ENCODE measurements around the gene BRIP1.

The BRIP1 gene

DNA sequence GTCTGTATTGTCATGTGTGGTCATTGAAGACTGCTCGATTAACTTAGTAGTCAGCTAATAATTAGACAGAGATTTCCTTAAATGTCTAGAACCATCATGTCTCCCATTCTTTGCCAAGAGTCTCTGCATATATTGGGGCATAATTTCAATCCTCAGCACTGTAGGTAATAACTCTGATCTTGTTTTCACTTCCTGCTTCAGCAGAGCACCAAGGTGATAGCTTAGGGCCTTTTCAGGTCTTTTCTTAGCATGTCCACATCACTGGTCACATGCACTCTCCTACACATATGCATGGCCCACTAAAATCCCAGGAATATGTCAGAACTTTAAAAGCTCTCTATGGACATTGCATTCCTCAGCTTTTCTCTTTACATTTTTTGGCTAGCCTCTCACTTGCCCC is 162.0 kb downstream of the BRIP1 start:
- TF ChIP-seq NFIC (IDR thresholded peaks at IDR 0.05) (no peak), FOXM1 (IDR thresholded peaks at IDR 0.05; ENCODE audit: borderline replicate concordance, low read depth) (no peak), TEAD4 (IDR thresholded peaks at IDR 0.05) (no peak), RAD21 (IDR thresholded peaks at IDR 0.05; ENCODE audit: low read depth) (no peak), TAF1 (IDR thresholded peaks at IDR 0.05; ENCODE audit: low read depth) (no peak)
- TF ChIP-seq, protein P1, sequence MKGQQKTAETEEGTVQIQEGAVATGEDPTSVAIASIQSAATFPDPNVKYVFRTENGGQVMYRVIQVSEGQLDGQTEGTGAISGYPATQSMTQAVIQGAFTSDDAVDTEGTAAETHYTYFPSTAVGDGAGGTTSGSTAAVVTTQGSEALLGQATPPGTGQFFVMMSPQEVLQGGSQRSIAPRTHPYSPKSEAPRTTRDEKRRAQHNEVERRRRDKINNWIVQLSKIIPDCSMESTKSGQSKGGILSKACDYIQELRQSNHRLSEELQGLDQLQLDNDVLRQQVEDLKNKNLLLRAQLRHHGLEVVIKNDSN (IDR thresholded peaks at IDR 0.05) = no peak
- TF ChIP-seq, protein P2, sequence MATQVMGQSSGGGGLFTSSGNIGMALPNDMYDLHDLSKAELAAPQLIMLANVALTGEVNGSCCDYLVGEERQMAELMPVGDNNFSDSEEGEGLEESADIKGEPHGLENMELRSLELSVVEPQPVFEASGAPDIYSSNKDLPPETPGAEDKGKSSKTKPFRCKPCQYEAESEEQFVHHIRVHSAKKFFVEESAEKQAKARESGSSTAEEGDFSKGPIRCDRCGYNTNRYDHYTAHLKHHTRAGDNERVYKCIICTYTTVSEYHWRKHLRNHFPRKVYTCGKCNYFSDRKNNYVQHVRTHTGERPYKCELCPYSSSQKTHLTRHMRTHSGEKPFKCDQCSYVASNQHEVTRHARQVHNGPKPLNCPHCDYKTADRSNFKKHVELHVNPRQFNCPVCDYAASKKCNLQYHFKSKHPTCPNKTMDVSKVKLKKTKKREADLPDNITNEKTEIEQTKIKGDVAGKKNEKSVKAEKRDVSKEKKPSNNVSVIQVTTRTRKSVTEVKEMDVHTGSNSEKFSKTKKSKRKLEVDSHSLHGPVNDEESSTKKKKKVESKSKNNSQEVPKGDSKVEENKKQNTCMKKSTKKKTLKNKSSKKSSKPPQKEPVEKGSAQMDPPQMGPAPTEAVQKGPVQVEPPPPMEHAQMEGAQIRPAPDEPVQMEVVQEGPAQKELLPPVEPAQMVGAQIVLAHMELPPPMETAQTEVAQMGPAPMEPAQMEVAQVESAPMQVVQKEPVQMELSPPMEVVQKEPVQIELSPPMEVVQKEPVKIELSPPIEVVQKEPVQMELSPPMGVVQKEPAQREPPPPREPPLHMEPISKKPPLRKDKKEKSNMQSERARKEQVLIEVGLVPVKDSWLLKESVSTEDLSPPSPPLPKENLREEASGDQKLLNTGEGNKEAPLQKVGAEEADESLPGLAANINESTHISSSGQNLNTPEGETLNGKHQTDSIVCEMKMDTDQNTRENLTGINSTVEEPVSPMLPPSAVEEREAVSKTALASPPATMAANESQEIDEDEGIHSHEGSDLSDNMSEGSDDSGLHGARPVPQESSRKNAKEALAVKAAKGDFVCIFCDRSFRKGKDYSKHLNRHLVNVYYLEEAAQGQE (IDR thresholded peaks at IDR 0.05; ENCODE audit: low read depth) = no peak

DNA sequence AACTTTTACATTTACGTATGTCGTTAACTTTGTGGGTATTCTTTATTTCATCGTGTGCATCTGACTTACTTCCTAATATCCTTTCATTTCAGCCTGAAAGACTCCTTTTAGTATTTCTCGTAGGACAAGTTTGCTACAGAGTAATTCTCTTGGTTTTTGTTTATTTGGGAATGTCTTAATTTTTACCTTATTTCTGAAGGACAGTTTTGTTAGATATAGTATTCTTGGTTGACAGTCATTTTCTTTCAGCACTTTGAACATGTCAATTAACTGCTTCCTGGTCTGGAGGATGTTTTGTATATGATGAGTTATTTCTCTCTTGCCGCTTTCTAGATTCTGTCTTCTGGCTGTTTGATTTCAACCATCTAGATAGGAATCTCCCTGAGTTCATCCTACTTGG is 163.1 kb downstream of the BRIP1 start:
- TF ChIP-seq TAF1 (IDR thresholded peaks at IDR 0.05; ENCODE audit: low read depth) (no peak), TEAD4 (IDR thresholded peaks at IDR 0.05) (no peak), TCF12 (IDR thresholded peaks at IDR 0.05; ENCODE audit: low read depth) (no peak), NFIC (IDR thresholded peaks at IDR 0.05) (no peak), YY1 (IDR thresholded peaks at IDR 0.05; ENCODE audit: low read depth) (no peak), ZBTB7A (IDR thresholded peaks at IDR 0.05; ENCODE audit: low read depth) (no peak), FOXM1 (IDR thresholded peaks at IDR 0.05; ENCODE audit: borderline replicate concordance, low read depth) (no peak), RAD21 (IDR thresholded peaks at IDR 0.05; ENCODE audit: low read depth) (no peak), EGR1 (IDR thresholded peaks at IDR 0.05) (no peak), EP300 (IDR thresholded peaks at IDR 0.05; ENCODE audit: borderline replicate concordance) (no peak), CEBPB (IDR thresholded peaks at IDR 0.05) (no peak)
- TF ChIP-seq, protein P1 (IDR thresholded peaks at IDR 0.05) = no peak
- TF ChIP-seq, protein P3, sequence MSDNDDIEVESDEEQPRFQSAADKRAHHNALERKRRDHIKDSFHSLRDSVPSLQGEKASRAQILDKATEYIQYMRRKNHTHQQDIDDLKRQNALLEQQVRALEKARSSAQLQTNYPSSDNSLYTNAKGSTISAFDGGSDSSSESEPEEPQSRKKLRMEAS (IDR thresholded peaks at IDR 0.05) = no peak
- TF ChIP-seq, protein P2 (IDR thresholded peaks at IDR 0.05; ENCODE audit: low read depth) = no peak

DNA sequence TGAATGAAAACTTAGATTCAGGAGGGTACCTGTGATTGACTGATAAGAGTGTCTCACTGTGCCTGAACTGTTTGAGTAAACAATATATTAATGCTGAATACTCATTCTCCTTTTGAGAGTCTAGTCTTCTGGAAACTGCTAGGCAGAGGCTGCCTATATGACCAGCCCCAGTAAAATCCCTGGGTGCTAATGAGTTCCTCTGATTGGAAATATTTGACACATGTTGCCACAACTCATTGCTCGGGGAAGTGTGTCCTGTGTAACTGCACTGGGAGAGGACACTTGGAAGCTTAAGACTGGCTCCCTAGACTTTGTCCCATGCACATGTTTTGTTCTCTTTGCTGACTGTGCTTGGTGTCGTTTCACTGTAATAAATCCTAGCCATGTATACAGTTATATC is 163.6 kb downstream of the BRIP1 start:
- TF ChIP-seq ZBTB7A (IDR thresholded peaks at IDR 0.05; ENCODE audit: low read depth) (no peak), CEBPB (IDR thresholded peaks at IDR 0.05) (no peak), NFIC (IDR thresholded peaks at IDR 0.05) (no peak), CREB1 (IDR thresholded peaks at IDR 0.05; ENCODE audit: low read depth) (no peak), EP300 (IDR thresholded peaks at IDR 0.05; ENCODE audit: borderline replicate concordance) (no peak), FOXM1 (IDR thresholded peaks at IDR 0.05; ENCODE audit: borderline replicate concordance, low read depth) (no peak), RAD21 (IDR thresholded peaks at IDR 0.05; ENCODE audit: low read depth) (no peak), EGR1 (IDR thresholded peaks at IDR 0.05) (no peak)
- TF ChIP-seq, protein P1 (IDR thresholded peaks at IDR 0.05) = no peak
- TF ChIP-seq, protein P3 (IDR thresholded peaks at IDR 0.05) = no peak

DNA sequence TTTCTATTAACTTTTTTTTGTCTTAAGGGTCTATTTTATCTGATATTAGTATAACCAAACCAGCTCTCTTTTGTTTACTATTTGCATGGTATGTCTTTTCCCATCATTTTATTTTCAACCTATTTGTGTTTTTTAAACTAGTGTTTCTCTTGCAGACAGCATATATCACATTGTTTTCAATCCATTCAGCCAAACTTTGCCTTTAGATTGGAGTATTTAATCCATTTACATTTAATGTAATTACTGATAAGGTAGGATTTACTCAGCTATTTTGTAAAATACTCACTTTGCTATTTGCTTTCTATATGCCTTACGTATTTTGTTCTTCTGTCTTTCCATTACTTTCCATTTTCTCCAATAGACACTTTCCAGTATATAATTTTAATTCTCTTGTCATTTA is 164.3 kb downstream of the BRIP1 start:
- TF ChIP-seq ZBTB7A (IDR thresholded peaks at IDR 0.05; ENCODE audit: low read depth) (no peak), TAF1 (IDR thresholded peaks at IDR 0.05; ENCODE audit: low read depth) (no peak), FOXM1 (IDR thresholded peaks at IDR 0.05; ENCODE audit: borderline replicate concordance, low read depth) (no peak), TEAD4 (IDR thresholded peaks at IDR 0.05) (no peak), TCF12 (IDR thresholded peaks at IDR 0.05; ENCODE audit: low read depth) (no peak), EP300 (IDR thresholded peaks at IDR 0.05; ENCODE audit: borderline replicate concordance) (no peak), CREB1 (IDR thresholded peaks at IDR 0.05; ENCODE audit: low read depth) (no peak), YY1 (IDR thresholded peaks at IDR 0.05; ENCODE audit: low read depth) (no peak)
- TF ChIP-seq, protein P3 (IDR thresholded peaks at IDR 0.05) = no peak
- TF ChIP-seq, protein P1 (IDR thresholded peaks at IDR 0.05) = no peak

DNA sequence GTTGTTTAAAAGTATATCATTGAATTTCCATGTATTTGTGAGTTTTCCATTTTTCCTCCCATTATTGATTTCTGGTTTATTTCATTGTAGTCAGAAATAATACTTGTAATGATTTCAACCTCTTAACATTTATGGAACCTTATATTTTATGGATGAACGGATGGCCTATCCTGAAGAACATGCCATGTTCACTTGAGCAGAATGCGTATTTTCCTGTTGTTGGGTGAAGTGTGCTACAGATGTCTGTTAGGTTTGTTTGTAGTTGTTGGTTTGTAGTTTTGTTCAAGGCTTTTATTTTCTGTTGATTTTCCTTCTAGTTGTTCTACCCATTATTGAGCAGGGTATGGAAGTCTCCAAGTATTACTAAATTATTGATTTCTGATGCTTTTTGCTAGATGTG is 165.1 kb downstream of the BRIP1 start:
- no peak for TF ChIP-seq TCF12 (IDR thresholded peaks at IDR 0.05; ENCODE audit: low read depth)
- TF ChIP-seq, protein P1 (IDR thresholded peaks at IDR 0.05) = no peak
- no peak for TF ChIP-seq ZBTB7A (IDR thresholded peaks at IDR 0.05; ENCODE audit: low read depth)
- TF ChIP-seq FOXM1 (IDR thresholded peaks at IDR 0.05; ENCODE audit: borderline replicate concordance, low read depth) = no peak
- TF ChIP-seq NFIC (IDR thresholded peaks at IDR 0.05) = no peak
- TF ChIP-seq EGR1 (IDR thresholded peaks at IDR 0.05) = no peak
- TF ChIP-seq CEBPB (IDR thresholded peaks at IDR 0.05) = no peak
- TF ChIP-seq YY1 (IDR thresholded peaks at IDR 0.05; ENCODE audit: low read depth) = no peak
- no peak for TF ChIP-seq TAF1 (IDR thresholded peaks at IDR 0.05; ENCODE audit: low read depth)
